ENCODE data around the gene ZNF324. TPM values are rescaled to one million over a fixed set of nuclear protein-coding genes. Genes with fewer than 3 reads are reported as not detected.
"Not testable (repeated sequence)": the region's sequence is repeated elsewhere in the genome, so short reads cannot be mapped to it uniquely, and the experiment has no call there.

ZNF324 gene
- total RNA-seq, 1 donor from 2014 or later = 12.9 TPM

- Mint-ChIP-seq H3K27ac (no peak overlapping the region), H3K27me3 (no peaks in the 10 kb centered on the region), H3K4me3 (ENCODE audit: low read depth) (no peak overlapping the region), H3K36me3 (ENCODE audit: insufficient read depth) (peaks cover 3% of the 10 kb centered on the region), H3K4me1 (ENCODE audit: low read depth) (peaks cover 8% of the 10 kb centered on the region), H3K9me3 (ENCODE audit: low read depth) (peaks cover 8% of the 10 kb centered on the region)
- no peak for DNase-seq (ENCODE audit: low spot score, unreplicated experiment)
- no peak for TF ChIP-seq CTCF (IDR thresholded peaks at IDR 0.05; ENCODE audit: unreplicated experiment)
Observed at GRCh38 chr19:58497634-58498170, 30.8 kb downstream of the ZNF324 start.

- peak overlapping the region; percentile 88 for H3K4me3 Mint-ChIP-seq (ENCODE audit: low read depth)
- H3K36me3 Mint-ChIP-seq (ENCODE audit: insufficient read depth) = peaks cover 3% of the 10 kb centered on the region
- H3K27ac Mint-ChIP-seq = no peak overlapping the region
- H3K27me3 Mint-ChIP-seq = no peaks in the 10 kb centered on the region
- no peak for DNase-seq (ENCODE audit: low spot score, unreplicated experiment)
- H3K4me1 Mint-ChIP-seq (ENCODE audit: low read depth) = peaks cover 8% of the 10 kb centered on the region
- H3K9me3 Mint-ChIP-seq (ENCODE audit: low read depth) = peaks cover 8% of the 10 kb centered on the region
- TF ChIP-seq CTCF (IDR thresholded peaks at IDR 0.05; ENCODE audit: unreplicated experiment) = no peak
Observed at GRCh38 chr19:58498316-58499020, 31.6 kb downstream of the ZNF324 start.

- Mint-ChIP-seq H3K36me3 (ENCODE audit: insufficient read depth) (peaks cover 3% of the 10 kb centered on the region), H3K27me3 (no peaks in the 10 kb centered on the region), H3K27ac (peak overlapping the region; percentile 92), H3K4me3 (ENCODE audit: low read depth) (peak overlapping the region; percentile 88), H3K4me1 (ENCODE audit: low read depth) (peaks cover 8% of the 10 kb centered on the region), H3K9me3 (ENCODE audit: low read depth) (peaks cover 8% of the 10 kb centered on the region)
- TF ChIP-seq CTCF (IDR thresholded peaks at IDR 0.05; ENCODE audit: unreplicated experiment) = peak; percentile 50
- DNase-seq (ENCODE audit: low spot score, unreplicated experiment) = peak; percentile 99
Observed at GRCh38 chr19:58499021-58499927, 32.4 kb downstream of the ZNF324 start.

GRCh38 chr19:58500242-58500641 is 33.4 kb downstream of the ZNF324 start:
- Mint-ChIP-seq H3K27ac (no peak overlapping the region), H3K4me1 (ENCODE audit: low read depth) (peaks cover 8% of the 10 kb centered on the region), H3K4me3 (ENCODE audit: low read depth) (peak overlapping the region; percentile 88), H3K27me3 (no peaks in the 10 kb centered on the region), H3K9me3 (ENCODE audit: low read depth) (peaks cover 8% of the 10 kb centered on the region), H3K36me3 (ENCODE audit: insufficient read depth) (peaks cover 3% of the 10 kb centered on the region)
- no peak for TF ChIP-seq CTCF (IDR thresholded peaks at IDR 0.05; ENCODE audit: unreplicated experiment)
- no peak for DNase-seq (ENCODE audit: low spot score, unreplicated experiment)

- not testable (repeated sequence) for H3K36me3 Mint-ChIP-seq (ENCODE audit: insufficient read depth); DNase-seq (ENCODE audit: low spot score, unreplicated experiment); H3K27ac Mint-ChIP-seq; H3K27me3 Mint-ChIP-seq; H3K9me3 Mint-ChIP-seq (ENCODE audit: low read depth); H3K4me3 Mint-ChIP-seq (ENCODE audit: low read depth); H3K4me1 Mint-ChIP-seq (ENCODE audit: low read depth)
Observed at GRCh38 chr19:58507602-58508223, 40.8 kb downstream of the ZNF324 start.
